UCSD-AML1 (cell line): ENCODE measurements around the gene CSF3R.
A peak's percentile ranks its signal among the peaks of the same experiment; 100 is the strongest.
"Not testable (repeated sequence)": the region's sequence is repeated elsewhere in the genome, so short reads cannot be mapped to it uniquely, and the experiment has no call there.

Source experiments
- DNase-seq: peaks from one replicate; lab custom pipeline; 2025; ENCODE audit not compliant: unreplicated experiment; lab: John Stamatoyannopoulos, UW

Gene CSF3R

GRCh38 chr1:36513676-36514473 is 31.2 kb upstream of the CSF3R start:
- no peak for DNase-seq

- DNase-seq: no peak
These were observed 30.1 kb upstream of the CSF3R start for GRCh38 chr1:36512842-36513241.

DNA sequence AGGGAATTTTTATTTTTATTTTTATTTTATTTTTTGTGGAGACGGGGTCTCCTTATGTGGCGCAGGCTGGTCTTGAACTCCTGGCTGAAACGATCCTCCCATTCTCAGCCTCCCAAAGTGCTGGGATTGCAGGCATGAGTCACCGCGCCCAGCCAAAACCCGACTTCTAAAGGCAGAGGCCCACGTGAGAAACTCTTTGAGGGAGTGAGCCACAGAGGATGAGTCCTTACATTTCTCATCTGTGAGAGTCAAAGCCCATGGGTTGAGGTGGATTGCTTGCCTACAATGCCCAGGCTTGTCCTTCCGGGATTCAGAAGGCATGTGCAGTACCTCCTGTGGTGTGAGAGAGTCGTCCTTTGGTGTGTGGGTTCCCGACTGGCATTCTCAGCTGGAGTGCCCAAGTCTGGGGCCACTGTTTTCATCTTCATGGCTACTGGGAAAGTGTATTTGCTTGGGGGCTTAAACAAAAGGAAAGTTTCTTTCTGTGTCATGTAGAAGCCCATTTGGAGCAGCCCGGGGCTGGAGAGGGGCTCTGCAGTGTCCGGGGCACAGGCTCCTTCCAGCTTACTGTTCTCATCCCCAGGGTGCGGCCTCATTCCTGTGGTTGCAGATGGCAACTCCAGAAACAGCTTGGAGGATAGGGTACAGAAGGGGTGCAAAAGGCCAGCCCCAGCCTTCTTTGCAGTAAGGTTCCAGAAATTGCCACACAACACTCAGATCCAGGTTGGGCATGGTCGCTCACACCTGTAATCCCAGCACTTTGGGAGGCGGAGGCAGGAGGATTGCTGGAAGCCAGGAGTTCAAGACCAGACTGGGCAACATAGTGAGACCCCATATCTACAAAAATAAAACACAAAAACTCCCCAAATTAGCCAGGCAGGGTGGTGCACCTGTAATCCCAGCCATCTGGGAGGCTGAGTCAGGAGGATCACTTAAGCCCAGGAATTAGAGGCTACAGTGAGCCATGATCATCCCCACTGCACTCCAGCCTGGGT is 29.4 kb upstream of the CSF3R start:
- DNase-seq: no peak

- DNase-seq: not testable (repeated sequence)
These were observed 28.5 kb upstream of the CSF3R start for GRCh38 chr1:36511220-36511619.

- no peak for DNase-seq
These were observed 27.7 kb upstream of the CSF3R start for GRCh38 chr1:36510418-36510817.

GRCh38 chr1:36508257-36508656 is 25.5 kb upstream of the CSF3R start:
- no peak for DNase-seq

DNA sequence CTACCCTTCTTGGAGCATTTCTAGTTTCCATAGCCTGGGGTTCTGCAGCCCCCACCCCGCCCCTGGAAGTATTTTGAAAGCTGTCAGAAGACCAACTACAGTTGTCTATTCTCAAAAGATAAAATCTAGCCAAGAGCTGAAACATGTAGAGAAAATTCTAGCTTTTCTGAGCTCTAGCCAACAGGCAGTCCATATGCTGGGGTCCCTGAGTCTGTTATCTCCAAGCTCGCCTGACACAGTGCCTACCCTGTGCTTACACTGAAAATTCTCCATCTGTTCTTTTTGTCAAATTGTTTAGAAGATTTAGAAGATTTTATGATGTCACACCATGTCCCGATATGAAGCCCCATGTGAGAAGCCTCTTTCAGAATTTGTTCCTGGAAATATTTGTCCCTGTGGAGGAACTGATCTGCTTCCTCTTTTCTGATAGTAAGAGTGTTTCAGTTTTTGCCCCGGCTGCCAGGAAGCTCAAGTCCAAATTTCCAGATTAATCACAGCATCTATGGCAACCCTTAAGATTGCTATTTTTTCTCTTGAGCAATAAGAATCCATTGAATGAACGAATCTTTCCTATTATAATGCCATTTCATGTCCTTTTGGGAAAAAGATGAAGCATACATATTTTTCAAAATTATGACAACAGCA is 23.7 kb upstream of the CSF3R start:
- no peak for DNase-seq

- DNase-seq: no peak
These were observed 21.0 kb upstream of the CSF3R start for GRCh38 chr1:36503733-36504132.

- no peak for DNase-seq
These were observed 20.4 kb upstream of the CSF3R start for GRCh38 chr1:36503159-36503558.

DNA sequence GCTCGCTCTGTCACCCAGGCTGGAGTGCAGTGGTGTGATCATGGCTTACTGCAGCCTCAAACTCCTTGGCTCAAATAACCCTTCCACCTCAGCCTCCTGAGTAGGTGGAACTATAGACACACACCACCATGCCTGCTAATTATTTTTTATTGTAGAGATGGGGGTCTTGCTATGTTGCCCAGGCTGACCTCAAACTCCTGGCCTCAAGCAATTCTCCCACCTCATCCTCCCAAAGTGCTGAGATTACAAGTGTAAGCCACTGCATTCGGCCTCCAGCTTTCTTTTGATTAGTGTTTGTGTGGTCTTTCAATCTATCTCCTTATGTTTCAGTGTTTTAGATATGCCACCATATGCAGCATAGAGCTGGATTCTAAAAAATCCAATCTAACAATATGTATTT is 19.9 kb upstream of the CSF3R start:
- DNase-seq: no peak

DNA sequence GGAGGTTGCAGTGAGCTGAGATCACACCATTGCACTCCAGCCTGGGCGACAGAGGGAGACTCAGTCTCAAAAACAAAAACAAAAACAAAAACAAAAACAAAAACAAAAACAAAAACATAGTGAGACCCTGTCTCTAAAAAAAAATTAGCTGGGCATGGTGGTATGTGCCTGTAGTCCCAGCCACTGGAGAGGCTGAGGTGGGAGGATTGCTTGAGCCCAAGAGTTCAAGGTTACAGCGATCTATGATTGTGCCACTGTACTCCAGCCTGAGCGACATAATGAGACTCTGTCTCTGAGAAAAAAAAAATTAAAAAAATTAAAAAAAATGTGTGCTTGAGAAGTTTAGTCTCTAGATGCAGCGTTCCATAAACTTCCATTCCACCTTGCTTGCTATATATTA is 19.2 kb upstream of the CSF3R start:
- DNase-seq: not testable (repeated sequence)

GRCh38 chr1:36497207-36497606 is 14.5 kb upstream of the CSF3R start:
- no peak for DNase-seq

DNA sequence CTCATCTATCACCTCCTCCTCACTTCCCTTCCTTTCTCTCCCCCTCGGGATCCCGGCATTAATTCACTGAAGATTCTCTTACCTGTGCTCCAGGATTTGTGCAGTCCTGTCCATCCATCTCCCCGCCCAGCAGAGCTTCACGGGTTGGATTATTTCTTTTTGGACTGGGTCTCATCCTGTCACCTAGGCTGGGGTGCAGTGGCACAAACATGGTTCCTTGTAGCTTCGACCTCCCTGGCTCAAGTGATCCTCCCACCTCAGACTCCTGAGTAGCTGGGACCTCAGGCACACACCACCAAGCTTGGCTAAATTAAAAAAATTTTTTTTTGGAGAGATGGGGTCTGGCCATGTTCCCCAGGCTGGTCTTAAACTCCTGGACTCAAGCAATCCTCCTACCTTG is 12.3 kb upstream of the CSF3R start:
- no peak for DNase-seq

GRCh38 chr1:36493524-36493923 is 10.8 kb upstream of the CSF3R start:
- DNase-seq: no peak

- DNase-seq: peak; percentile 46
These were observed 9.8 kb upstream of the CSF3R start for GRCh38 chr1:36492491-36492890.

- not testable (repeated sequence) for DNase-seq
These were observed 6.7 kb upstream of the CSF3R start for GRCh38 chr1:36489258-36490051.

DNA sequence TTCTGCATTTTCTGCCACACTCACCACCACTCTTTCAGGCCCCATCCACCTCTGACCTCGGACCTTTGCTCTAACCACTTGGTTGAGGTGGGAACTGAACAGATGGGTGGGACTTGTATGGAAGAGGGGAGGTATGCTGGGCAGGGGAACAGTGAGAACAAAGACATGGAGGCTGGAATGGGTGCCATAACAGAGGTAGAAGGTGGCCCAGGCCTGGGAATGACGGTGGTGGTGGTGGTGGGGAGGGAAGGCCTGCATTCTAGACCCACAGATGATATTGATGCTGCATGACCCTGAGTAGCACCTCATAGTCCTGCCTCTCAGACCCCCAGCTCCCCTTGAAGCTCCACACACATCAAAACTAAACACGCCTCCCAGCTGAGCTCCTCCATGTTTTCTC is 5.2 kb upstream of the CSF3R start:
- no peak for DNase-seq

GRCh38 chr1:36487336-36487725 is 4.6 kb upstream of the CSF3R start:
- not testable (repeated sequence) for DNase-seq

DNA sequence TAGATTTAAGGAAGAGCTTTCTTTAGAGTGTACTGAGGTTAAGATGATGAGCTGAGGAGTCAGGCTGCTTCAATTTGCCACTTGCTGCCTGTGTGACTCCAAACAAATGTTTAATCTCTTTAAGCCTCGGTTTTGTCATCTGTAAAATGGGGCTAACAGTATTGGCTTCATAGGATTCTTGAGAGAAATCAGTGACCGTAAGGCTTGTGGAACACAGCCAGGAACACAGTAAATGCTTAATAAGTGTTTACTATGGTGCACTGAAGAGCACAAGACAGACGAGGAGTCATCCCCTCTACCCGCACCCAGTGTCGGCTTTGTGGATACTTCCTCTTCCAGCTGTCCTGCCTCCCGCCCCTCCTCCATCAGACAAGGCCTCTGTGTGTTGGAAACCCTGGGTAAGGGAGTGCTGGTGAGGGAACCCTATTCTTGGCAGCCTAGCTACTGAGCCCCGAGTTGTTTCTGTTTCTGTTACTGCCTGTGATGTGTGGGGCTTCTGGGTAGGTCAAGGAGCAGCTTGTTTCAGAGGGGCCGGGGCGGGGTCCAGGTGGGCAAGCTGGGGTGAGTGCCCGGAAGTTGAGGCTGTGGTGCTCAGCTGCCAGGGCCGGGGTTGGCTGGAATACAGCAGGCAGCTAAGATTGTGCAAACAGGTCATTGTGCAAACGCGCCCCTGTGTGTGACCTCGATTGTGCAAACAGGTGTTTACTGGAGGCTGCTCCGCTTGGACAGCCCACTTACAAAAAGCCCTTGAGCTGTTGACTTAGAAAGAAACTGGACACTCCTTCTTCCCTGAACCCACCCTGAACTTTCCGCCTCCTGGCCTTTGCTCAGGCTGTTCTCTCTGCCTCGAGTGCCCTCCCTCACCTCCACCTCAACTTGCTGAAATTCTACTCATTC is 4.0 kb upstream of the CSF3R start:
- peak; percentile 38 for DNase-seq

GRCh38 chr1:36486093-36486438 is 3.4 kb upstream of the CSF3R start:
- DNase-seq: no peak
